WTC11 (cell line): Measurements from ENCODE around the gene CTNNA2.

Source experiments
- E2F4 ChIP-seq: sonication (generic); formaldehyde crosslinking; IDR thresholded peaks from 2 replicates; pipeline ENCODE4 v1.8.1; 2022; ENCODE audit warnings: low read depth, mild to moderate bottlenecking, moderate library complexity, missing genetic modification reagents, borderline replicate concordance
- E2F5 ChIP-seq: sonication (generic); formaldehyde crosslinking; IDR thresholded peaks from 2 replicates; pipeline ENCODE4 v1.8.1; 2022; ENCODE audit warnings: mild to moderate bottlenecking, moderate library complexity, missing genetic modification reagents
- ERG ChIP-seq: fragments of 250-450 bp; sonication (Bioruptor Pico); IDR thresholded peaks from 2 replicates; pipeline ENCODE4 v1.8.0; 2021; ENCODE audit warnings: mild to moderate bottlenecking
- NR1H2 ChIP-seq: sonication (generic); formaldehyde crosslinking; IDR thresholded peaks from 2 replicates; pipeline ENCODE4 v1.9.0; 2021; ENCODE audit warnings: mild to moderate bottlenecking, moderate library complexity, missing genetic modification reagents
- NR3C1 ChIP-seq: sonication (generic); formaldehyde crosslinking; conservative IDR thresholded peaks from 2 replicates; pipeline ENCODE4 v1.8.1; 2023; ENCODE audit warnings: low read depth, mild to moderate bottlenecking, missing genetic modification reagents
- SOX15 ChIP-seq: fragments of 250-450 bp; sonication (Bioruptor Pico); IDR thresholded peaks from 2 replicates; pipeline ENCODE4 v1.9.0; 2021; ENCODE audit warnings: mild to moderate bottlenecking
- ZNF121 ChIP-seq: sonication (generic); formaldehyde crosslinking; IDR thresholded peaks from 2 replicates; pipeline ENCODE4 v1.8.0; 2023; ENCODE audit warnings: missing genetic modification reagents
- ZNF671 ChIP-seq: fragments of 250-450 bp; sonication (Bioruptor Pico); IDR thresholded peaks from 2 replicates; pipeline ENCODE4 v1.8.0; 2021; ENCODE audit warnings: mild to moderate bottlenecking
- TF ChIP-seq, protein P1 (sequence below): fragments of 200-600 bp; IDR thresholded peaks from 2 replicates; pipeline ENCODE4 v1.8.0; 2022; ENCODE audit warnings: antibody characterized with exemption

- no peak for TF ChIP-seq SOX15 (CRISPR knock-in tag)
- no peak for TF ChIP-seq ERG (CRISPR knock-in tag)
- TF ChIP-seq, protein P1, sequence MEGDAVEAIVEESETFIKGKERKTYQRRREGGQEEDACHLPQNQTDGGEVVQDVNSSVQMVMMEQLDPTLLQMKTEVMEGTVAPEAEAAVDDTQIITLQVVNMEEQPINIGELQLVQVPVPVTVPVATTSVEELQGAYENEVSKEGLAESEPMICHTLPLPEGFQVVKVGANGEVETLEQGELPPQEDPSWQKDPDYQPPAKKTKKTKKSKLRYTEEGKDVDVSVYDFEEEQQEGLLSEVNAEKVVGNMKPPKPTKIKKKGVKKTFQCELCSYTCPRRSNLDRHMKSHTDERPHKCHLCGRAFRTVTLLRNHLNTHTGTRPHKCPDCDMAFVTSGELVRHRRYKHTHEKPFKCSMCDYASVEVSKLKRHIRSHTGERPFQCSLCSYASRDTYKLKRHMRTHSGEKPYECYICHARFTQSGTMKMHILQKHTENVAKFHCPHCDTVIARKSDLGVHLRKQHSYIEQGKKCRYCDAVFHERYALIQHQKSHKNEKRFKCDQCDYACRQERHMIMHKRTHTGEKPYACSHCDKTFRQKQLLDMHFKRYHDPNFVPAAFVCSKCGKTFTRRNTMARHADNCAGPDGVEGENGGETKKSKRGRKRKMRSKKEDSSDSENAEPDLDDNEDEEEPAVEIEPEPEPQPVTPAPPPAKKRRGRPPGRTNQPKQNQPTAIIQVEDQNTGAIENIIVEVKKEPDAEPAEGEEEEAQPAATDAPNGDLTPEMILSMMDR: no peak
- no peak for TF ChIP-seq E2F4
- TF ChIP-seq NR1H2 (CRISPR knock-in tag): no peak
- no peak for TF ChIP-seq NR3C1 (CRISPR knock-in tag)
- no peak for TF ChIP-seq ZNF671 (CRISPR knock-in tag)
- no peak for TF ChIP-seq E2F5 (CRISPR knock-in tag)
- no peak for TF ChIP-seq ZNF121 (CRISPR knock-in tag)
Observed at GRCh38 chr2:79827881-79828280, 315.0 kb downstream of the CTNNA2 start.
